Right lobe of liver (tissue), 6 donors: ENCODE measurements around the gene KCNT1. TPM values are rescaled to one million over a fixed set of nuclear protein-coding genes. Genes with fewer than 3 reads are reported as not detected.
A peak's percentile ranks its signal among the peaks of the same experiment; 100 is the strongest.

Experiments used
- ATAC-seq, 4 donors: fragments of 200-7000 bp; cut with Tn5 transposase; one replicate each; pipeline ENCODE4 v1.9.1; 2020; ENCODE audit warnings: mild to moderate bottlenecking in 4 of 4, moderate library complexity in 4 of 4
- DNase-seq, 3 donors: peaks; one replicate each; pipeline ENCODE4 v3.0.0-alpha.2; 2020
- H3K27ac ChIP-seq, 3 donors: fragments of 200-600 bp; one replicate each; pipeline ENCODE4 v1.8.0; 2022
- H3K27me3 ChIP-seq, 2 donors: fragments of 200-600 bp; one replicate each; pipeline ENCODE4 v1.8.0; 2022
- H3K36me3 ChIP-seq, 4 donors: fragments of 200-600 bp; sonication (generic) in 1 of 4; one replicate each; pipeline versions ENCODE4 v1.5.1 to v1.8.0; 2017 to 2022; ENCODE audit warnings: control low read depth in 1 of 4
- H3K4me1 ChIP-seq, 4 donors: fragments of 200-600 bp; sonication (generic) in 1 of 4; one replicate each; pipeline versions ENCODE4 v1.5.1 to v1.8.0; 2017 to 2022; ENCODE audit warnings: control low read depth in 1 of 4
- H3K4me3 ChIP-seq, 3 donors: fragments of 200-600 bp; one replicate each; pipeline ENCODE4 v1.8.0; 2022
- H3K9me3 ChIP-seq, 4 donors: fragments of 200-600 bp; sonication (generic) in 1 of 4; one replicate each; pipeline versions ENCODE4 v1.5.1 to v1.8.0; 2017 to 2022; ENCODE audit warnings: control low read depth in 1 of 4
- POLR2A ChIP-seq: fragments of 450-650 bp; IDR thresholded peaks from one replicate; pipeline ENCODE4 v1.6.1; 2017; ENCODE audit warnings: antibody characterized with exemption, mild to moderate bottlenecking
- WGBS: methylation state at CpG from one replicate; pipeline ENCODE4 v1.1.6; 2018; ENCODE audit warnings: low coverage, low lambda C conversion rate; ENCODE audit not compliant: insufficient coverage; ENCODE audit errors: missing lambda C conversion rate; 5-methylcytosine and 5-hydroxymethylcytosine counted together
- intact Hi-C, 2 donors: fragments of 100-400 bp; cut with DNase I; formaldehyde crosslinking; loops; one replicate each; pipeline versions ENCODE4 v1.11.2 to v1.14.1; 2022
- total RNA-seq, 6 experiments: library from RNA; depleted of rRNA in 2 of 6; stranded (reverse); fragments of >200 nt in 2 of 6; fragmentation: NEBNext Ultra II Directional in 3 of 6; extraction: Animal tissue kit (Norgen Biotek cat#: 25700) in 3 of 6; gene quantifications; one replicate each; pipeline versions ENCODE4 v1.1.0 to v1.2.4, GENCODE V29; 2016 to 2023
- TF ChIP-seq, protein P1 (sequence below), 4 donors: fragments of 200-600 bp in 3 of 4; fragments of 450-650 bp in 1 of 4; IDR thresholded peaks; one replicate each; pipeline versions ENCODE4 v1.5.1 to v1.8.0; 2016 to 2022; ENCODE audit warnings: antibody characterized with exemption in 4 of 4, mild to moderate bottlenecking in 2 of 4
- donor health status: DM: no; HTN: yes; CAD: no.
- donor health status: DM: no; HTN: no; CAD: no.
- donor health status: DM: no; HTN: no; CAD: no.
- donor health status: DM: no; HTN: yes; CAD: no.
- donor health status: DM: no; HTN: yes; CAD: no.

KCNT1 gene
- total RNA-seq, 6 experiments from 2014 or later: not detected

DNA sequence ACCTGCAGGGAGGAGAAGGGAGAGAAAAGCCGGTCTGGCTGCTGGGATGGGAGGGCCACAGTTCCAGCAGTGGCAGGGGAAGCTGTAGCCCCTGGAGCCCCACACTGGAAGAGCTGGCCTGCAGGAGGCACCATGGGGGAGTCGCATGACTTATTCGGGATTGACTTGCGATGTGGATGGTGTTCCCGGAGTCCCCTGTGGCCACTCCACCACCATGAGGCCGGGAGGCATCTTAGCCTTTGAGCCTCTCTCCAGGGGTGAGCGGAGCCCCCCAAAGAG, 92.0 kb downstream of the KCNT1 start:
- no peaks in the 10 kb centered on the region for H3K36me3 ChIP-seq
- H3K27ac ChIP-seq: no peak overlapping the region
- intact Hi-C loops: no loop called here
- DNase-seq: no peak
- no peaks in the 10 kb centered on the region for H3K9me3 ChIP-seq
- H3K4me3 ChIP-seq: no peak overlapping the region
- H3K4me1 ChIP-seq: no peaks in the 10 kb centered on the region
- TF ChIP-seq, protein P1, sequence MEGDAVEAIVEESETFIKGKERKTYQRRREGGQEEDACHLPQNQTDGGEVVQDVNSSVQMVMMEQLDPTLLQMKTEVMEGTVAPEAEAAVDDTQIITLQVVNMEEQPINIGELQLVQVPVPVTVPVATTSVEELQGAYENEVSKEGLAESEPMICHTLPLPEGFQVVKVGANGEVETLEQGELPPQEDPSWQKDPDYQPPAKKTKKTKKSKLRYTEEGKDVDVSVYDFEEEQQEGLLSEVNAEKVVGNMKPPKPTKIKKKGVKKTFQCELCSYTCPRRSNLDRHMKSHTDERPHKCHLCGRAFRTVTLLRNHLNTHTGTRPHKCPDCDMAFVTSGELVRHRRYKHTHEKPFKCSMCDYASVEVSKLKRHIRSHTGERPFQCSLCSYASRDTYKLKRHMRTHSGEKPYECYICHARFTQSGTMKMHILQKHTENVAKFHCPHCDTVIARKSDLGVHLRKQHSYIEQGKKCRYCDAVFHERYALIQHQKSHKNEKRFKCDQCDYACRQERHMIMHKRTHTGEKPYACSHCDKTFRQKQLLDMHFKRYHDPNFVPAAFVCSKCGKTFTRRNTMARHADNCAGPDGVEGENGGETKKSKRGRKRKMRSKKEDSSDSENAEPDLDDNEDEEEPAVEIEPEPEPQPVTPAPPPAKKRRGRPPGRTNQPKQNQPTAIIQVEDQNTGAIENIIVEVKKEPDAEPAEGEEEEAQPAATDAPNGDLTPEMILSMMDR (IDR thresholded peaks at IDR 0.05): no peak
- TF ChIP-seq POLR2A: no peak
- H3K27me3 ChIP-seq: no peaks in the 10 kb centered on the region
- no peak for ATAC-seq
- WGBS: no CpG with 5 or more reads among the region's 7 CpGs

GRCh38 chr9:135794361-135794885, 92.4 kb downstream of the KCNT1 start:
- ATAC-seq: no peak
- DNase-seq: no peak
- TF ChIP-seq, protein P1 (IDR thresholded peaks at IDR 0.05): no peak
- TF ChIP-seq POLR2A: no peak
- 70% methylated on average over 2 of the region's 15 CpGs for WGBS
- intact Hi-C loops: no loop called here
- no peaks in the 10 kb centered on the region for H3K36me3 ChIP-seq
- H3K27me3 ChIP-seq: no peaks in the 10 kb centered on the region
- H3K9me3 ChIP-seq: no peaks in the 10 kb centered on the region
- no peak overlapping the region for H3K4me3 ChIP-seq
- H3K4me1 ChIP-seq: no peaks in the 10 kb centered on the region
- no peak overlapping the region for H3K27ac ChIP-seq

GRCh38 chr9:135795391-135795790, 93.4 kb downstream of the KCNT1 start:
- ATAC-seq (no peak), DNase-seq (no peak)
- Histone ChIP-seq H3K9me3 (no peaks in the 10 kb centered on the region), H3K4me1 (no peaks in the 10 kb centered on the region), H3K27me3 (no peaks in the 10 kb centered on the region), H3K4me3 (no peak overlapping the region), H3K27ac (no peak overlapping the region), H3K36me3 (no peaks in the 10 kb centered on the region)
- intact Hi-C loops: no loop called here
- TF ChIP-seq POLR2A: no peak
- TF ChIP-seq, protein P1 (IDR thresholded peaks at IDR 0.05): no peak
- 78% methylated on average over 4 of the region's 4 CpGs for WGBS

GRCh38 chr9:135796784-135797485, 95.0 kb downstream of the KCNT1 start:
- H3K36me3 ChIP-seq: no peaks in the 10 kb centered on the region
- no peak overlapping the region for H3K4me3 ChIP-seq
- H3K9me3 ChIP-seq: no peaks in the 10 kb centered on the region
- 35% methylated on average over 3 of the region's 22 CpGs for WGBS
- ATAC-seq (peak in 1 of 4 donors; percentile 3), DNase-seq (no peak)
- intact Hi-C loops: no loop called here
- H3K27ac ChIP-seq: no peak overlapping the region
- H3K4me1 ChIP-seq: no peaks in the 10 kb centered on the region
- no peak for TF ChIP-seq POLR2A
- TF ChIP-seq, protein P1 (IDR thresholded peaks at IDR 0.05): no peak
- no peaks in the 10 kb centered on the region for H3K27me3 ChIP-seq
